Urinary bladder (tissue), 4 donors: ENCODE data around the gene MYO15A. TPM values are rescaled to one million over a fixed set of nuclear protein-coding genes. Genes with fewer than 3 reads are reported as not detected.

Experiments used
- DNase-seq: peaks from one replicate; pipeline ENCODE4 v3.0.0-alpha.2; 2015; ENCODE audit errors: extremely low spot score
- H3K27ac ChIP-seq: one replicate; pipeline ENCODE4 v1.5.1; 2013; ENCODE audit warnings: low read depth, mild to moderate bottlenecking, moderate library complexity
- H3K36me3 ChIP-seq: one replicate; pipeline ENCODE4 v1.6.1; 2013; ENCODE audit warnings: mild to moderate bottlenecking, moderate library complexity; ENCODE audit not compliant: insufficient read depth
- H3K4me1 ChIP-seq: one replicate; pipeline ENCODE4 v1.6.1; 2013; ENCODE audit warnings: mild to moderate bottlenecking, moderate library complexity; ENCODE audit not compliant: insufficient read depth
- H3K4me3 ChIP-seq: one replicate; pipeline ENCODE4 v1.5.1; 2013; ENCODE audit warnings: low read depth, low read length
- WGBS: extraction: QIAGEN DNeasy Blood & Tissue Kit; methylation state at CpG from one replicate; pipeline ENCODE4 v1.1.7; 2013; 5-methylcytosine and 5-hydroxymethylcytosine counted together
- polyA plus RNA-seq: library from polyadenylated mRNA; stranded (reverse); fragments of 200-250 nt; gene quantifications from one replicate; pipeline ENCODE4 v1.2.3, GENCODE V29; 2013
- total RNA-seq: library from RNA; depleted of rRNA; stranded (reverse); fragments of >200 nt; gene quantifications from one replicate; pipeline ENCODE4 v1.2.3, GENCODE V29; 2014
- donor health status: healthy with polysubstance abuse.
- donor health status: healthy.

MYO15A gene
- total and polyA plus RNA-seq, 2 donors = 1.2 to 1.4 TPM

DNA sequence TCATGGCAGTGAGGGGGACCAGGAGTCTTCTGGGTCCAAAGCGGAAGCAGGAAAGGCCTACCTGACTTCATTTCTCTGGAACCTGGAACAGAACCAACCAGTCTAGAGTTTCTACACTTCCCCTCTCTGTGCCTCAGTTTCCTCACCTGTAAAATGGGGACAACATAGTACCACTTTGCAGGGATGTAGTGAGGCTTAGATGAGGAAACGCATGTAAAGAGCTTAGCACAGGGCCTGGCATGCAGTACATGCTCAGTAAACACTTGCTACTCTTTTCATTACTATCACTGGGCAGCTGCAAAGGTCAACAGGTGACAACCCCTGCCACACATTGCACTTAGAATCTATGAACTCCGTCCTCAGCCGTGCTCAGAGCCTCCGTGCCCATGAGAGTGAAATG, 24.2 kb downstream of the MYO15A start:
- no peak overlapping the region for H3K27ac ChIP-seq
- no peaks in the 10 kb centered on the region for H3K36me3 ChIP-seq
- H3K4me3 ChIP-seq = no peak overlapping the region
- WGBS = 92% methylated on average over 5 of the region's 5 CpGs
- no peak for DNase-seq
- H3K4me1 ChIP-seq = no peaks in the 10 kb centered on the region

DNA sequence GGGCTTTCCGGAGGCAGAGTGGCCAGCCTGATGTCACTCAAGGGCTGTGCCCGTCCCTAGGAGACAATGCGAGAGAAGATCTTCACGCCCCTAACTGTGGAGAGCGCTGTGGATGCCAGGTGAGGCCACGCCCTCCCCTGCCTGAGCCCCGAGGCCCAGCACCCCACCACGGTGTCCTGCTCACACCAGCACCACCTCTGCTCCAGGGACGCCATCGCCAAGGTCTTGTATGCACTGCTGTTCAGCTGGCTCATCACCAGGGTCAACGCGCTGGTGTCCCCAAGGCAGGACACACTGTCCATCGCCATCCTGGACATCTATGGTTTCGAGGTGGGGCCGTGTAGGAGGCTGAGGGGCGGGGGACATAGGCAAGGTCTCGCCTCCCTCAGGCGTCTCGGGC, 27.8 kb downstream of the MYO15A start:
- WGBS = 81% methylated on average over 19 of the region's 19 CpGs
- DNase-seq = no peak
- Histone ChIP-seq H3K4me1 (no peaks in the 10 kb centered on the region), H3K36me3 (no peaks in the 10 kb centered on the region), H3K4me3 (no peak overlapping the region), H3K27ac (no peak overlapping the region)

DNA sequence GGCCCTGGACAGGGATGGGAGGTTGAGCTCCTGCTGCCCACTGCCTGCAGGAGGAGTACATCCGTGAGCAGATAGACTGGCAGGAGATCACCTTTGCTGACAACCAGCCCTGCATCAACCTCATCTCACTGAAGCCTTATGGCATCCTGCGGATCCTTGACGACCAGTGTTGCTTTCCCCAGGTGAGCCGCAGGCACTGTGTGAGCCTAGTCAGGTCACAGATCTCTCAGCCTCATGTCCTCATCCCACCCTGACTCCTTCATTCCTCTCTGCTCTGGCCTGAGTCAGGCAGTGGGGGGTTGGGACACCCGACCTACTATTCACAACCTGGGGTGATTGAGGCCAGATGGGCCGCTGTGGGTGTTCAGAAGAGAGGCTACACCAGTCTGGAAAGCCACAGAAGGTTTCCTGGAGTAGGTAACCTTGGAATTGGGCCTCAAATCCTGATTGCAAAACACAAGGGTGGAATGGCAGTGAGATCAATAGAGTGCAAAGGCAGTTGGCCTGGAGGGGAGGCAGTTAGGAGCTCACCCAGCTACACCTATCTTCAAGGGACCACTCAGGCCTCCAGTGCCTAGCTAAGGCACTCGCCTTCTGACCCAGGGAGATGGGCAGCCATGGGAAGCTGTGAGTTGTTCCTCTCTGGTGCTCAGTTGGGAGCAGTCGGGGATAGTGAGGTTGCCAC, 29.7 kb downstream of the MYO15A start:
- DNase-seq = no peak
- no peak overlapping the region for H3K4me3 ChIP-seq
- H3K36me3 ChIP-seq = no peaks in the 10 kb centered on the region
- 82% methylated on average over 8 of the region's 8 CpGs for WGBS
- H3K27ac ChIP-seq = no peak overlapping the region
- no peaks in the 10 kb centered on the region for H3K4me1 ChIP-seq

DNA sequence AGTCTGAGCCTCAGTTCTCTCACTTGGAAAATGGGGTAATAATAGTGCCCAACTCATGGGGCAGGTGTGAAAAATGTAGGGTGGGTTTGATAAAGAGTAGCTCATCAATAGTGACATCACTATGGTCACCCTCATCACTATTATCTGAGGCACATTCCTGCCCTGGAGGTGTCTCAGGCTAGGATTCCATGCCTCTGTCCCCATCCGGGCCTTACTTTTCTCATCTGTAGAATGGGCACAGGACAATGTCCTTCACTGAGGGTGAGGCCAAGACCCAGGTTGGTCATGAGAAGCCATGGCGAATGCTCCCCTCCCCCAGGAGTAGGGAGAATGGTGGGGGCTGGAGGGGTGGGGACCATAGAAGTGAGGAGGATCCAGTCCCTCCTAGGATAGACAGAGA, 30.5 kb downstream of the MYO15A start:
- H3K36me3 ChIP-seq = no peaks in the 10 kb centered on the region
- WGBS = 97% methylated on average over 2 of the region's 2 CpGs
- no peak for DNase-seq
- no peak overlapping the region for H3K27ac ChIP-seq
- no peak overlapping the region for H3K4me3 ChIP-seq
- H3K4me1 ChIP-seq = no peaks in the 10 kb centered on the region

DNA sequence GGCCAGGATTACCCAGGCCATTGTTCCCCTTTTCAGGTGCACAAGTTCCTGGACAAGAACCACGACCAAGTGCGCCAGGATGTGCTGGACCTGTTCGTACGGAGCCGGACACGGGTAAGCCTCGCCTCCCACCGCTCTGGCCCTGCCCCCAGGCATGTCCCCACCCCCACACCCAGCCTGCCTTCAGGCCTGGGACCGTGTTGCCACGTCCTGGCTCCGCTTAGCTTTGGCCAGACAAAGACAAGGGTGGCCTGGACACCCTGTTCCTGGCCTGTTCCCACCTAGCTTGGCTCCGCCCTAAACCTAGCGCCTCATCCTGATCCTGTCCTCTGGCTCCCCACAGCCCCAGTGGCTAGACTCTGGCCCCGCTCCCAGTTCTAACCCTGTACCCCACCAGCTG, 30.9 kb downstream of the MYO15A start:
- 79% methylated on average over 14 of the region's 14 CpGs for WGBS
- Histone ChIP-seq H3K36me3 (no peaks in the 10 kb centered on the region), H3K4me1 (no peaks in the 10 kb centered on the region), H3K4me3 (no peak overlapping the region), H3K27ac (no peak overlapping the region)
- no peak for DNase-seq

DNA sequence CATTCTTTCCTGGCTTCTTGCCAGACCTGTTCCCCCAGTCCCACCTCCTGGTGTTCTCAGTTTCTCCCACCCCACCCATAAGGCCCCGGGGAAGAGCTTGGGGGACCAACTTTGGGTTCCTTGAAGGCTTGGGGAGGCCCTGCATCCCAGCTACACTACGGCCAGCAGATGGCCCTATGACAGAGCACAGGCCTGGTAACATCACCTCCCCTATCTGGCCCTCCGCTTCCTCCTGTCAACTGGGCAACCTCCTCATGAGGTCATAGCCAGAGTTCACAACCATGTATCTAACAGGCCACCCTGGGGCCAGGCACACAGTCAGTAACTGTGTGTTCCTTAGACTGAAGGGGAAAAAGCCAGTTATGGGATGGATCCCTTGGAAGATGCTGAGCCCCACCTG, 31.4 kb downstream of the MYO15A start:
- Histone ChIP-seq H3K4me1 (no peaks in the 10 kb centered on the region), H3K4me3 (no peak overlapping the region), H3K36me3 (no peaks in the 10 kb centered on the region), H3K27ac (no peak overlapping the region)
- no peak for DNase-seq
- 60% methylated on average over 3 of the region's 3 CpGs for WGBS

DNA sequence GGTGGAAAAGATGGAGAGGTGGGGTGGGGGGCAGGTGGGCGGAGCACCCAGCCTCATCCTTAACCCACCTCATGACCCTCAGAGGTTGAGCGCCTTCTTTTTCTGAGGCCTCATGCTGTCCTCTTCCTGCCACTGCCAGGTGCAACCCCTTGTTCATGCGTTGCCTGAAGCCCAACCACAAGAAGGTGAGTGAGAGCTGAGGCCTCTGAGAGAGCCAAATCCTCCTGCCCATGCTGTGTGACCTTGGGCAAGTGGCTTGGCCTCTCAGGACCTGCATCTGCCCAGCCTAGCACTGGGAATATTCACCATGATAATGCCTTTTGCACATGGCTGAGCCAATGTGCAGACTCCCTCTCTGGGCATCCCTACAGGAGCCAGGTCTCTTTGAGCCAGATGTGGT, 32.1 kb downstream of the MYO15A start:
- DNase-seq = no peak
- no peak overlapping the region for H3K4me3 ChIP-seq

DNA sequence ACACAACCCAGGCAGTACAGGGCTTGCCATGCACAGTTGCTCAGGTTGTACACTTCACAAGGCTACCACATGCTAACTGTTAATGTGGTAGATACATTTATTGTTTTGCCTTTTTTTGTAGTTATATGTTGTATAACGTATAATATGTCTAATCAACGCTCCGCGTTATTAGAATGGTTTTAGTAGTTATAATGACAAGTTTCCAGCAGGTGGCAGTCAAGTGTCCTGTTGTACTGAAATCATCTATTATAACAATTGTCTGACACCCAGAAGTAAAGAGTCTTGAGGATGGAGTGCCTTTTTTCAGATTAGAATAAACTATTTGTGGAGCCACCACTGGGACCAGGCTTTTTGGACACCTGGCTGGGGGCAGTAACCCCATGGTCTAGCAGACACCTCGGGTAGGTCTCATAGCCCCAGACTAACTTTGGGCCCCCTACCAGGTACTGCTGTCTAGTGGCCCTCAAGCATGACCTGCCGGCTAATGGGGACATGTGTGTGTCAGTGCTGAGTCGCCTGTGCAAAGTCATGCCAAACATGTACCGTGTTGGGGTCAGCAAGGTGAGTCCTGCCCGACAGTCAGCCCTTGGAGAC, 32.8 kb downstream of the MYO15A start:
- Histone ChIP-seq H3K4me1 (no peaks in the 10 kb centered on the region), H3K4me3 (no peak overlapping the region), H3K27ac (no peak overlapping the region), H3K36me3 (no peaks in the 10 kb centered on the region)
- no peak for DNase-seq
- 34% methylated on average over 9 of the region's 9 CpGs for WGBS

More for the DNA sequence above, 32.1 kb downstream of the MYO15A start:
- Histone ChIP-seq H3K27ac (no peak overlapping the region), H3K4me1 (no peaks in the 10 kb centered on the region), H3K36me3 (no peaks in the 10 kb centered on the region)
- 91% methylated on average over 3 of the region's 3 CpGs for WGBS

DNA sequence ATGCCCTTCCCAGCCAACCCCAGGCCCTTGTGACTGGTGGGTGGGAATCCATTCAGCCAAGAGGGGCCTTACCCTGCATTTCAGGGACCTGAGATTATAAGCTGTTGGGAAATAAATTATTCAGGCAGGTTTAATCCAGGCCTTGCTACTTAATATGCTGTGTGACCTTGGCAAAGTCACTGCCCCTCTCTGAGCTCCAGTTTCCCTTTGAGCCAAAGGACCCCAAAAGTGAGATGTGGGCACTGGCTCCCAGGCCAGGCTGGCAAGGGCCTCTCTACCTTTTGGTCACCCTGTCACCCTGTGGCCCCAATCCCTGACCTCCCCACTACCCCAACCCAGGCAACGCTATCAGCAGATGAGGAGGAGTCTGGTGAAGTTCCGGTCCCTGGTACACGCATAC, 33.9 kb downstream of the MYO15A start:
- H3K27ac ChIP-seq = no peak overlapping the region
- H3K4me1 ChIP-seq = no peaks in the 10 kb centered on the region
- no peak overlapping the region for H3K4me3 ChIP-seq
- H3K36me3 ChIP-seq = no peaks in the 10 kb centered on the region
- WGBS = 92% methylated on average over 3 of the region's 3 CpGs
- DNase-seq = no peak

DNA sequence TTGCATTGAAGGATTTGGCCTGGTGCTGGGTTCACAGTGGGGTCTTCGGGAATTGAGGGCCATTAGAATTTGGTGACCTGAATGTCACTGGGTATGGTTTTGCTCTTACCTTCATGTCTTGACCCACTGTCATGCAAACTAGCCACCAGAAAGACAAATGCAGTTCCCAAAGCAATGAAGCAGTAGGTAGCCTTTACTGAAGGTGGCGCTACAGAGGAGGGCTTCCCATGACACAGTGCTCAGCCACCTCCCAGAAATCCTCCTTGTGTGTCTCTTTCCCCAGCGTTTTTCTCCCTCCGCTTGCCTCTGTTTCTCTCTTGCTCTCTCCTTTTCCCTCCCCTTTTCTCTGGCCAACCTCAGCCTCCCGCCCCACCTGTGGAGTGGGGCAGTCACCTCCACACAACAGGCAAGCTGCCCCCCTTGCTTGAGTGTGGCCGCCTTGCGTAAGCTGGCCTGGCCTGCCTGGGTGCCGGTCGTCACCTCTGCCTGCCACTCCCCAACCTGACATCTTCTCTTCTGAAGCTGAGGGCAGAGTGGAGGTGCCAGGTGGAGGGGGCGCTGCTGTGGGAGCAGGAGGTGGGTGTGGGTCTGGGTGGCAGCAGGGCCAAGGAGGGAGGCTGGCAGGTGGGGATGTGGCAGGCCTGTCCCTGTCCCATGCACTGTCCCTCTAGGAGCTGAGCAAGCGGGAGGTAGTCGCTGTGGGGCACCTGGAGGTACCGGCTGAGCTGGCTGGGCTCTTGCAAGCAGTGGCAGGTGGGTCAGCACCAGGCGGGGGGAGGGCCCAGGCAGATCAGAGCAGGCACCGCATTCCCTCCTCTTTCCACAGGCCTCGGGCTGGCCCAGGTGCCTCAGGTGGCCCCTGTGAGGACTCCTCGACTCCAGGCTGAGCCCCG, 34.7 kb downstream of the MYO15A start:
- 60% methylated on average over 18 of the region's 18 CpGs for WGBS
- no peaks in the 10 kb centered on the region for H3K36me3 ChIP-seq
- H3K4me3 ChIP-seq = no peak overlapping the region
- H3K4me1 ChIP-seq = no peaks in the 10 kb centered on the region
- no peak overlapping the region for H3K27ac ChIP-seq
- DNase-seq = no peak

DNA sequence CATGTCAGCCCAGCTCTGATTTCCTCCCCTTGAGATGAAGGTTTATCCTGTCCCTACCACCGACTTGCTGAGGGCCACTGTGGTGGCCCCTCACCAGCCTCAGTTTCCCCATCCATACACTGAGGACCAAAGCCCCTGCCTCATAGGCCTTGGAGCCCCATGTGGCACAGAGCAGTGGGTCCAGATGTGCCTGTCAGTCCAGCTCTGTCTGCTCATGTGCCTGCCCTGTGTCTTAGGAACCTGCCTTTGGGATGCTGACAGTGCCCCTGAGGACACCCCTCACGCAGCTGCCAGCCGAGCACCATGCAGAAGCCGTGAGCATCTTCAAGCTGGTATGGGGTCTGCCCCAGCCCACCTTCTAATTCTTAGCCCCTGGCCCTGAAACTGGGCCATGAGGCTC, 35.7 kb downstream of the MYO15A start:
- no peaks in the 10 kb centered on the region for H3K36me3 ChIP-seq

DNA sequence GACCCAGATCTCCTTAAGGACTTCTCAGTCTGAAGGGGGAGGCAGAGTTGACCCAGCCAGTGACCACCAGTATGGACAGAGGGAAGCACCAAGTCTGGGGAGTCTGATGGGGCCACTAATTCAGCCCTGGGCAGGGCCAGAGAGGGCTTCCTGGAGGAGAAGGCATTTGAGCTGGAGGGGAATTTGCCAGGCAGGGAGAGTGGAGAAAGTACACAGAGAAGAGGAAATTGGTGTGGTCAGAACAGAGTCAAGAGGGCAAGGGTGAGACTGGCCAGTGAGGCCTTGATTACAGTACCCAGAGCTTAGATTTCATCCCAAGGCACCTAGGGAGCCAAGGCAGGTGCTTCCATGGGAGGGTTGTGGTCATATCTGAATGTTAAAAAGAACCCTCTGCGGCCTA, 36.3 kb downstream of the MYO15A start:
- Histone ChIP-seq H3K4me1 (no peaks in the 10 kb centered on the region), H3K27ac (no peak overlapping the region), H3K36me3 (no peaks in the 10 kb centered on the region), H3K4me3 (no peak overlapping the region)
- no peak for DNase-seq
- WGBS = 97% methylated on average over 1 of the region's 1 CpG

More for the DNA sequence above, 35.7 kb downstream of the MYO15A start:
- no peak for DNase-seq
- H3K4me1 ChIP-seq = no peaks in the 10 kb centered on the region
- H3K4me3 ChIP-seq = no peak overlapping the region
- WGBS = 82% methylated on average over 4 of the region's 4 CpGs
- no peak overlapping the region for H3K27ac ChIP-seq

DNA sequence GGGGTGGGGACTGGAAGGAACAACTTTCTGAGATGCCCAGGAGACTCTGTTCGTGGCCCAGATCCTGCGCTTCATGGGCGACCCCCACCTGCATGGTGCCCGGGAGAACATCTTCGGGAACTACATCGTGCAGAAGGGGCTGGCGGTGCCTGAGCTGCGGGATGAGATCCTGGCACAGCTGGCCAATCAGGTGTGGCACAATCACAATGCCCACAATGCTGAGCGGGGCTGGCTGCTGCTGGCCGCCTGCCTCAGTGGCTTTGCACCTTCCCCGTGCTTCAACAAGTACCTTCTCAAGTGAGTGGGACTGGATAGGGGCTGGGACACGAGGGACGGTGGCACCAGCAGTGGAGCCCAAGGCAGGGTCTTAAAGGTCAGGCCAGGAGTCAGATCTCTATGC, 37.3 kb downstream of the MYO15A start:
- no peak for DNase-seq
- Histone ChIP-seq H3K27ac (no peak overlapping the region), H3K36me3 (no peaks in the 10 kb centered on the region), H3K4me3 (no peak overlapping the region), H3K4me1 (no peaks in the 10 kb centered on the region)
- WGBS = 82% methylated on average over 13 of the region's 13 CpGs

DNA sequence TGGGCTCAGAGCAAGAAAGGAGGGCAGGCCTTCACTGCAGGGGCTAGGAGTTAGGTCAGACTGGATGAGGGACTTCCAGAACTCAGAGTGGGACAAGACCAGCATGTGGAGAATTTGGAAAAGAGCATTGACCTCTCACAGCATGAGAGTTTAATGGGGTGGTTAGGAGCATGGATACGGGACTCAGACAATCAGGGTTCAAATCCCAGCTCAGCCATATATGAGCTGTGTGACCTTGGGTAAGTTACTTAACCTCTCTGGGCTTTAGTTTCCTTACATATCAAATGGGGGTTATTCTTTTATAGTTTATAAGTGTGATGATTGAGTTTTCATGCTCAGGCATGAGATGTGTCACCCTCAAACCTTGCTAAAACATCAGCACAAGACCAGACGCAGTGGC, 37.7 kb downstream of the MYO15A start:
- no peak for DNase-seq
- Histone ChIP-seq H3K36me3 (no peaks in the 10 kb centered on the region), H3K27ac (no peak overlapping the region), H3K4me1 (no peaks in the 10 kb centered on the region), H3K4me3 (no peak overlapping the region)
- 93% methylated on average over 2 of the region's 2 CpGs for WGBS
